Peyer's patch (tissue), 4 donors: ENCODE data around the gene B4GALT7. TPM values are rescaled to one million over a fixed set of nuclear protein-coding genes. Genes with fewer than 3 reads are reported as not detected.

Experiments used
- DNase-seq, 3 donors: peaks; one replicate each; pipeline ENCODE4 v3.0.0-alpha.2; 2017 to 2019
- H3K27ac ChIP-seq, 4 donors: fragments of 200-600 bp; sonication (generic); one replicate each; pipeline ENCODE4 v1.5.1; 2016 to 2019
- H3K27me3 ChIP-seq, 2 donors: fragments of 200-600 bp; sonication (generic); one replicate each; pipeline ENCODE4 v1.5.1; 2019
- H3K36me3 ChIP-seq, 3 donors: fragments of 200-600 bp; sonication (generic); one replicate each; pipeline ENCODE4 v1.5.1; 2016 to 2019
- H3K4me1 ChIP-seq, 4 donors: fragments of 200-600 bp; sonication (generic); one replicate each; pipeline ENCODE4 v1.5.1; 2016 to 2019
- H3K4me3 ChIP-seq, 4 donors: fragments of 200-600 bp; sonication (generic); 1 replicate in 3 of 4; 2 replicates in 1 of 4; pipeline ENCODE4 v1.5.1; 2016 to 2019; ENCODE audit warnings: mild to moderate bottlenecking in 1 of 4
- H3K9me3 ChIP-seq, 4 donors: fragments of 200-600 bp; sonication (generic); one replicate each; pipeline ENCODE4 v1.5.1; 2016 to 2019; ENCODE audit warnings: mild to moderate bottlenecking in 1 of 4
- CTCF ChIP-seq, 6 experiments: fragments of 450-650 bp in 4 of 6; fragments of 200-600 bp in 2 of 6; sonication (generic) in 1 of 6; IDR thresholded peaks; one replicate each; pipeline ENCODE4 v1.5.1; 2017 to 2019; ENCODE audit warnings: antibody characterized with exemption in 6 of 6, mild to moderate bottlenecking in 3 of 6, moderate library complexity in 1 of 6
- POLR2A ChIP-seq, 2 donors: fragments of 450-650 bp; IDR thresholded peaks; one replicate each; pipeline ENCODE4 v1.5.1; 2017; ENCODE audit warnings: antibody characterized with exemption in 2 of 2, mild to moderate bottlenecking in 2 of 2, moderate library complexity in 2 of 2
- total RNA-seq, 4 donors: library from RNA; depleted of rRNA; stranded (reverse); fragments of >200 nt; gene quantifications; one replicate each; pipeline ENCODE4 v1.1.0, GENCODE V29; 2016

Gene B4GALT7
- total RNA-seq, 4 donors from 2014 or later = 12.6 to 29.8 (median 21.9) TPM

GRCh38 chr5:177590406-177590805 is 9.5 kb upstream of the B4GALT7 start:
- Histone ChIP-seq H3K4me3 (no peak overlapping the region), H3K27me3 (no peaks in the 10 kb centered on the region), H3K4me1 (peaks cover 0 to 10% (median 0%) of the 10 kb centered on the region in 4 donors), H3K9me3 (no peaks in the 10 kb centered on the region), H3K36me3 (peaks cover 0 to 20% (median 0%) of the 10 kb centered on the region in 3 donors), H3K27ac (no peak overlapping the region)
- DNase-seq = no peak
- no peak for TF ChIP-seq POLR2A (IDR thresholded peaks at IDR 0.05)
- TF ChIP-seq CTCF (IDR thresholded peaks at IDR 0.05) = no peak

DNA sequence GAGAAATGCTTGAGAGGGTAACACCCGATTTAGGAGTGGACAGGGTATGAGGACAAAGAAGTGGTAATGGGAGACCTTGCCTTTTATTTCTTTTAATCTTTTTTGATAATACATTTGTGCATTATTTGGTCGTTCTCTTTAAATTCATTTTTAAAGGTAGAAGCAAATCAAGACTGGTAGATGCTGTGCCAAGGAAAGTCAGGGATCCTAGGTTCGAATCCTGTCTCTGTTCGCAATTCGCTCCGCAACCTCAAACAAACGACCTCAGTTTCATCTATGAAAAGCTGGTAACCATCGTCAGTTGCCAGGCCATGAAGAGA is 8.3 kb upstream of the B4GALT7 start:
- H3K4me1 ChIP-seq = peaks cover 0 to 10% (median 0%) of the 10 kb centered on the region in 4 donors
- no peaks in the 10 kb centered on the region for H3K9me3 ChIP-seq
- H3K36me3 ChIP-seq = peaks cover 0 to 32% (median 0%) of the 10 kb centered on the region in 3 donors
- peak overlapping the region; percentile 74 to 88 (median 84) for H3K27ac ChIP-seq
- TF ChIP-seq POLR2A (IDR thresholded peaks at IDR 0.05) (no peak), CTCF (IDR thresholded peaks at IDR 0.05) (no peak)
- H3K4me3 ChIP-seq = peak overlapping the region; percentile 75 to 99 (median 94)
- H3K27me3 ChIP-seq = no peaks in the 10 kb centered on the region
- DNase-seq = peak in 1 of 3 donors; percentile 35

GRCh38 chr5:177592010-177592834 is 7.7 kb upstream of the B4GALT7 start, which contains the start of gene TMED9:
Gene TMED9 (plus strand): TSS chr5:177592203. CDS start chr5:177592215, 12 bp downstream.
- peak; percentile 83 to 94 (median 93) for DNase-seq

GRCh38 chr5:177592905-177593304 is 7.0 kb upstream of the B4GALT7 start:
- Histone ChIP-seq H3K4me3 (peak overlapping the region; percentile 75 to 99 (median 94)), H3K4me1 (peaks cover 0 to 10% (median 0%) of the 10 kb centered on the region in 4 donors), H3K27ac (peak overlapping the region in 1 of 4 donors; percentile 82), H3K36me3 (peaks cover 0 to 33% (median 0%) of the 10 kb centered on the region in 3 donors), H3K9me3 (no peaks in the 10 kb centered on the region), H3K27me3 (no peaks in the 10 kb centered on the region)
- TF ChIP-seq CTCF (IDR thresholded peaks at IDR 0.05) (no peak), POLR2A (IDR thresholded peaks at IDR 0.05) (no peak)
- DNase-seq = peak in 1 of 3 donors; percentile 39

More at GRCh38 chr5:177592010-177592834, 7.7 kb upstream of the B4GALT7 start, which contains the start of gene TMED9:
- H3K4me1 ChIP-seq = peaks cover 0 to 10% (median 0%) of the 10 kb centered on the region in 4 donors
- peaks cover 0 to 33% (median 0%) of the 10 kb centered on the region in 3 donors for H3K36me3 ChIP-seq
- peak within 1 kb of the TSS; percentile 74 to 88 (median 84) for H3K27ac ChIP-seq
- no peaks in the 10 kb centered on the region for H3K27me3 ChIP-seq
- peak in 5 of 6 experiments; percentile 14 to 39 (median 34) for TF ChIP-seq CTCF (IDR thresholded peaks at IDR 0.05)
- TF ChIP-seq POLR2A (IDR thresholded peaks at IDR 0.05) = peak; percentile 82 to 93
- H3K9me3 ChIP-seq = no peaks in the 10 kb centered on the region
- peak within 1 kb of the TSS; percentile 75 to 99 (median 94) for H3K4me3 ChIP-seq

- no peak for TF ChIP-seq POLR2A (IDR thresholded peaks at IDR 0.05)
- no peak for TF ChIP-seq CTCF (IDR thresholded peaks at IDR 0.05)
- Histone ChIP-seq H3K9me3 (no peaks in the 10 kb centered on the region), H3K36me3 (peaks cover 0 to 33% (median 0%) of the 10 kb centered on the region in 3 donors), H3K27me3 (no peaks in the 10 kb centered on the region), H3K27ac (no peak overlapping the region), H3K4me3 (peak overlapping the region in 1 of 4 donors; percentile 26), H3K4me1 (peaks cover 0 to 10% (median 0%) of the 10 kb centered on the region in 4 donors)
- DNase-seq = peak in 1 of 3 donors; percentile 21
These were observed 6.4 kb upstream of the B4GALT7 start for GRCh38 chr5:177593511-177593910.
